Adrenal gland (tissue), 12 donors: ENCODE data around the gene TRIO. TPM values are rescaled to one million over a fixed set of nuclear protein-coding genes. Genes with fewer than 3 reads are reported as not detected.

Experiments used
- DNase-seq, 7 donors: peaks; one replicate each; pipeline ENCODE4 v3.0.0-alpha.2; 2019 to 2020
- H3K27ac ChIP-seq, 5 donors: fragments of 200-600 bp; sonication (generic) in 4 of 5; 1 replicate in 3 of 5; 2 replicates in 2 of 5; pipeline versions ENCODE4 v1.5.1 to v1.8.0; 2016 to 2020; ENCODE audit warnings: mild to moderate bottlenecking in 1 of 5
- H3K27me3 ChIP-seq: fragments of 200-600 bp; 2 replicates; pipeline ENCODE4 v1.8.0; 2021
- H3K36me3 ChIP-seq, 2 donors: fragments of 200-600 bp; replicated peaks in 1 of 2; 1 replicate in 1 of 2; 2 replicates in 1 of 2; pipeline versions ENCODE4 v1.5.1 to v1.8.0; 2018 to 2022
- H3K4me1 ChIP-seq, 2 donors: fragments of 200-600 bp; replicated peaks in 1 of 2; 1 replicate in 1 of 2; 2 replicates in 1 of 2; pipeline versions ENCODE4 v1.5.1 to v1.8.0; 2018 to 2021
- H3K4me3 ChIP-seq, 4 donors: fragments of 200-600 bp; sonication (generic) in 3 of 4; one replicate each; pipeline ENCODE4 v1.5.1; 2016 to 2018
- H3K9me3 ChIP-seq, 3 donors: fragments of 200-600 bp; sonication (generic) in 1 of 3; replicated peaks in 1 of 3; 1 replicate in 2 of 3; 2 replicates in 1 of 3; pipeline versions ENCODE4 v1.5.1 to v1.8.0; 2016 to 2021
- CTCF ChIP-seq, 6 experiments: fragments of 450-650 bp in 4 of 6; fragments of 200-600 bp in 2 of 6; sonication (generic) in 1 of 6; IDR thresholded peaks; 1 replicate in 5 of 6; 2 replicates in 1 of 6; pipeline versions ENCODE4 v1.5.1 to v1.8.0; 2016 to 2021; ENCODE audit warnings: antibody characterized with exemption in 6 of 6, mild to moderate bottlenecking in 2 of 6, moderate library complexity in 1 of 6
- POLR2A ChIP-seq, 2 donors: fragments of 450-650 bp; IDR thresholded peaks; one replicate each; pipeline ENCODE4 v1.6.1; 2017; ENCODE audit warnings: antibody characterized with exemption in 2 of 2, mild to moderate bottlenecking in 2 of 2, moderate library complexity in 1 of 2
- WGBS, 4 donors: extraction: QIAGEN DNeasy Blood & Tissue Kit in 2 of 4; methylation state at CpG; one replicate each; pipeline versions ENCODE4 v1.1.5 to v1.1.7; 2013 to 2017; 5-methylcytosine and 5-hydroxymethylcytosine counted together
- intact Hi-C, 2 donors: fragments of 100-400 bp; cut with DNase I; formaldehyde crosslinking; loops; one replicate each; pipeline versions ENCODE4 v1.14.1 to v1.15.0; 2022 to 2023
- polyA plus RNA-seq, 3 donors: library from polyadenylated mRNA; stranded (reverse); fragments of 200-250 nt in 2 of 3; fragments of 350-450 nt in 1 of 3; fragmentation: Illumina TruSeq in 1 of 3; extraction: RNeasy Lipid Tissue Mini Kit (QIAGEN cat#74804) in 1 of 3; gene quantifications; one replicate each; pipeline ENCODE4 v1.2.3, GENCODE V29; 2013 to 2014
- total RNA-seq, 9 donors: library from RNA; depleted of rRNA in 4 of 9; stranded (reverse); fragments of >200 nt in 4 of 9; fragments of 120-200 nt in 1 of 9; fragmentation: NEBNext Ultra II Directional in 1 of 9; extraction: Animal tissue kit (Norgen Biotek cat#: 25700) in 1 of 9; gene quantifications; one replicate each; pipeline versions ENCODE4 v1.1.0 to v1.2.4, GENCODE V29; 2013 to 2023
- donor health status: healthy with polysubstance abuse.
- donor health status: Bipolar disorder and iron deficiency.
- donor health status: DM: yes; HTN: yes; CAD: no.
- donor health status: DM: no; HTN: no; CAD: no.
- donor health status: DM: no; HTN: no; CAD: no.
- donor health status: DM: yes; HTN: yes; CAD: no.

The TRIO gene
- total and polyA plus RNA-seq, 12 donors = 27.3 to 109 (median 72.4) TPM

DNA sequence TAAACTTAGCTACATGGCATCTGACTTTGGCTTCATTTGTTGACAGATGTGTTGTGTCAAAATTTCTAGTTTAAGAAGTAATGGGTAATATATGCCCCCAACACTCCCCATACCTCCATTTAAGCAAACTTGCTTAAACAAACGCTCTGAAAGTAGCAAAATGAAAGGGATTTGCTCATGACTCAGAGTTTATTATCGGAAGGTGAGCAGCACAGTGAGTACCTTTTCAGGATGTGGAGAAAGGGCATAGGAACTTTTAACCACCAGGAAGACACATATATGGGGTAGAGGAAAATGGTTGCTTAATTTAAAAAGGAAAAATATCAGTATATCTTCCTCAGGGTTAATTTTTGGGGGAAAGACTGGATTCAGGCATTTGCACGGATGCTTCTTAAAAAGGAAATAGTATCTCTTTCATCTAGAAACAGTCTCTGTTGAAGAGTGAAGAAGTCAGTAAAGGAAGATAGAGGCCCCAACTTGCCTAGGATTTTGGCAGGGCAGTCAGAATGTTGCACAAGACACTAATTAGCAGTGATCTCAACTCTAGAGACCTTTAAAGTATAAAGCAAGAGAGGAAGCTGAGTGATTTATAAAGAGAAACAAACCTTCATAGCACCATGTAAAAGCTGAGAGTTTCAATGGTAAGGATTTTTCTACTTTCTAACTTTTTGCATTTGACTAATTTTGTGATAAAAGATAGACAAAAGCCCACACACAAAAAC, 155.1 kb downstream of the TRIO start:
- H3K36me3 ChIP-seq = peaks cover 0 to 9% of the 10 kb centered on the region in 2 donors
- H3K4me1 ChIP-seq = peaks cover 3 to 7% of the 10 kb centered on the region in 2 donors
- intact Hi-C loops = no loop called here
- peak in 2 of 7 donors; percentile 24 to 42 for DNase-seq
- H3K27ac ChIP-seq = no peak overlapping the region
- H3K9me3 ChIP-seq = no peaks in the 10 kb centered on the region
- TF ChIP-seq POLR2A (IDR thresholded peaks at IDR 0.05) = no peak
- no peaks in the 10 kb centered on the region for H3K27me3 ChIP-seq
- 77 to 92% (median 83%) methylated on average over 3 of the region's 3 CpGs for WGBS, 4 donors
- no peak overlapping the region for H3K4me3 ChIP-seq

GRCh38 chr5:14299666-14300065, 156.5 kb downstream of the TRIO start:
- 91 to 96% (median 92%) methylated on average over 4 of the region's 4 CpGs for WGBS, 4 donors
- Histone ChIP-seq H3K4me3 (no peak overlapping the region), H3K9me3 (no peaks in the 10 kb centered on the region), H3K27ac (no peak overlapping the region), H3K36me3 (peaks cover 0 to 9% of the 10 kb centered on the region in 2 donors), H3K4me1 (peaks cover 3 to 9% of the 10 kb centered on the region in 2 donors), H3K27me3 (no peaks in the 10 kb centered on the region)
- DNase-seq = no peak
- intact Hi-C loops = no loop called here
- TF ChIP-seq CTCF (IDR thresholded peaks at IDR 0.05) (no peak), POLR2A (IDR thresholded peaks at IDR 0.05) (no peak)

GRCh38 chr5:14301186-14301585, 158.0 kb downstream of the TRIO start:
- no peak overlapping the region for H3K4me3 ChIP-seq
- H3K4me1 ChIP-seq = peaks cover 3 to 11% of the 10 kb centered on the region in 2 donors
- TF ChIP-seq CTCF (IDR thresholded peaks at IDR 0.05) = no peak
- no peak for TF ChIP-seq POLR2A (IDR thresholded peaks at IDR 0.05)
- H3K36me3 ChIP-seq = peaks cover 0 to 9% of the 10 kb centered on the region in 2 donors
- WGBS, 4 donors = 92 to 99% (median 96%) methylated on average over 3 of the region's 3 CpGs
- H3K9me3 ChIP-seq = no peaks in the 10 kb centered on the region
- DNase-seq = no peak
- no peaks in the 10 kb centered on the region for H3K27me3 ChIP-seq
- H3K27ac ChIP-seq = no peak overlapping the region
- intact Hi-C loops = no loop called here

DNA sequence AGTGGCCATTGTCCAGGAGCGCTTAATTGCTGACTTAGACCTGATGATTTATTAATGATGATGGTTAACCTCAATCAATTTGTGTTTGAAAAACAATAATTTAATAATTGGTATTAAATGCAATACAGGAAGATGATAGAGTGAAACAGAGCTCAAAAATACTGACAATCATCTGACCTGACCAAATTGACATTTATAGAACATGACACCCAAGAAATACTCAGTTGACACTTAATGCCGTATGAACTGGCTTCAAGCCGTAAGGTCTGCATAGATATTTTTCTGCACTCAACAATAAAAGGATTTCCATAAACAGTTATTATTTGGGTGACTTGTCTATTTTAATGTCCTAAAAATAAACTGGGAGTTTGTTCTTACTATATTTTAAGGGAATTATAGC, 159.2 kb downstream of the TRIO start:
- Histone ChIP-seq H3K9me3 (no peaks in the 10 kb centered on the region), H3K27me3 (no peaks in the 10 kb centered on the region), H3K4me3 (no peak overlapping the region), H3K27ac (no peak overlapping the region), H3K36me3 (peaks cover 0 to 4% of the 10 kb centered on the region in 2 donors), H3K4me1 (peaks cover 13 to 20% of the 10 kb centered on the region in 2 donors)
- WGBS, 4 donors = 95 to 100% (median 98%) methylated on average over 3 of the region's 3 CpGs
- no peak for DNase-seq
- no peak for TF ChIP-seq POLR2A (IDR thresholded peaks at IDR 0.05)
- TF ChIP-seq CTCF (IDR thresholded peaks at IDR 0.05) = no peak
- intact Hi-C loops = no loop called here

- Histone ChIP-seq H3K4me3 (no peak overlapping the region), H3K9me3 (no peaks in the 10 kb centered on the region), H3K27me3 (no peaks in the 10 kb centered on the region), H3K4me1 (peaks cover 10 to 12% of the 10 kb centered on the region in 2 donors), H3K27ac (peak overlapping the region in 2 of 5 donors; percentile 21 to 31), H3K36me3 (peaks cover 0 to 1% of the 10 kb centered on the region in 2 donors)
- peak; percentile 48 to 88 (median 71) for DNase-seq
- whole genome bisulfite sequencing, 4 donors = 61 to 79% (median 66%) methylated on average over 6 to 7 of the region's 7 CpGs
- TF ChIP-seq POLR2A (IDR thresholded peaks at IDR 0.05) = no peak
- TF ChIP-seq CTCF (IDR thresholded peaks at IDR 0.05) = no peak
- intact Hi-C loops = no loop called here
Measured at GRCh38 chr5:14305045-14305444, 161.9 kb downstream of the TRIO start.
